Tibial nerve (tissue), 4 donors: ENCODE measurements around the gene NTRK2.

Experiments
- EP300 ChIP-seq, 2 donors: sonication (generic); formaldehyde crosslinking; IDR thresholded peaks; one replicate each; pipeline ENCODE4 v1.6.1; 2017; ENCODE audit warnings: antibody characterized with exemption in 2 of 2, mild to moderate bottlenecking in 1 of 2
- POLR2A ChIP-seq, 2 donors: fragments of 450-650 bp; IDR thresholded peaks; one replicate each; pipeline ENCODE4 v1.6.1; 2017; ENCODE audit warnings: antibody characterized with exemption in 2 of 2, mild to moderate bottlenecking in 2 of 2, moderate library complexity in 2 of 2
- TF ChIP-seq, protein P1 (sequence below), 5 experiments: fragments of 200-600 bp in 3 of 5; fragments of 450-650 bp in 2 of 5; sonication (generic) in 3 of 5; IDR thresholded peaks; one replicate each; pipeline ENCODE4 v1.5.1; 2016 to 2019; ENCODE audit warnings: antibody characterized with exemption in 5 of 5, mild to moderate bottlenecking in 3 of 5, moderate library complexity in 2 of 5

DNA sequence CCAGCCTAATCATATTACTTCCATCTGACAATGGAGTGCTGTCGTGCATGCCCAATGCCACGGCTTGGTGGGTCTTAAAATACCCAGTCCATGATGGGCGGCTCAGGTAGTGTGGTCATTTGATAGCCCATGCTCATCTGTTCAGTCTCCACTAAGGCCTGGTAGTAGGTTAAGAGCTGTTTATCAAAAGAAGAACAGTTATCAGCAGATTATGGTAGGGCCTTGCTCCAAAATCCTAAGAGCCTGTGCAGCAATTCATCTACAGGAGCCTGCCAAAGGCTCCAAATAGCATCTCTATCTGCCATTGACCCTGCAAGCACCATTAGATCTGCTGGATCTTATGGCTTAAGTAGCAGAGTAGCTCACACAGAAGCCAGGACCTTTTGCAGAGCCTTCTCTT, 21.8 kb upstream of the NTRK2 start:
- no peak for TF ChIP-seq EP300 (IDR thresholded peaks at IDR 0.05)
- TF ChIP-seq POLR2A (IDR thresholded peaks at IDR 0.05) = no peak
- TF ChIP-seq, protein P1, sequence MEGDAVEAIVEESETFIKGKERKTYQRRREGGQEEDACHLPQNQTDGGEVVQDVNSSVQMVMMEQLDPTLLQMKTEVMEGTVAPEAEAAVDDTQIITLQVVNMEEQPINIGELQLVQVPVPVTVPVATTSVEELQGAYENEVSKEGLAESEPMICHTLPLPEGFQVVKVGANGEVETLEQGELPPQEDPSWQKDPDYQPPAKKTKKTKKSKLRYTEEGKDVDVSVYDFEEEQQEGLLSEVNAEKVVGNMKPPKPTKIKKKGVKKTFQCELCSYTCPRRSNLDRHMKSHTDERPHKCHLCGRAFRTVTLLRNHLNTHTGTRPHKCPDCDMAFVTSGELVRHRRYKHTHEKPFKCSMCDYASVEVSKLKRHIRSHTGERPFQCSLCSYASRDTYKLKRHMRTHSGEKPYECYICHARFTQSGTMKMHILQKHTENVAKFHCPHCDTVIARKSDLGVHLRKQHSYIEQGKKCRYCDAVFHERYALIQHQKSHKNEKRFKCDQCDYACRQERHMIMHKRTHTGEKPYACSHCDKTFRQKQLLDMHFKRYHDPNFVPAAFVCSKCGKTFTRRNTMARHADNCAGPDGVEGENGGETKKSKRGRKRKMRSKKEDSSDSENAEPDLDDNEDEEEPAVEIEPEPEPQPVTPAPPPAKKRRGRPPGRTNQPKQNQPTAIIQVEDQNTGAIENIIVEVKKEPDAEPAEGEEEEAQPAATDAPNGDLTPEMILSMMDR (IDR thresholded peaks at IDR 0.05) = no peak
